HG02970 (cell line): ENCODE measurements around the gene LIPG.

ENCODE experiments used
- ATAC-seq: cut with Tn5 transposase; IDR thresholded peaks from one replicate; pipeline ENCODE4 v1.9.1; 2021; ENCODE audit warnings: mild to moderate bottlenecking, moderate library complexity, moderate number of reproducible peaks; ENCODE audit not compliant: unreplicated experiment, low FRiP score

LIPG gene

DNA sequence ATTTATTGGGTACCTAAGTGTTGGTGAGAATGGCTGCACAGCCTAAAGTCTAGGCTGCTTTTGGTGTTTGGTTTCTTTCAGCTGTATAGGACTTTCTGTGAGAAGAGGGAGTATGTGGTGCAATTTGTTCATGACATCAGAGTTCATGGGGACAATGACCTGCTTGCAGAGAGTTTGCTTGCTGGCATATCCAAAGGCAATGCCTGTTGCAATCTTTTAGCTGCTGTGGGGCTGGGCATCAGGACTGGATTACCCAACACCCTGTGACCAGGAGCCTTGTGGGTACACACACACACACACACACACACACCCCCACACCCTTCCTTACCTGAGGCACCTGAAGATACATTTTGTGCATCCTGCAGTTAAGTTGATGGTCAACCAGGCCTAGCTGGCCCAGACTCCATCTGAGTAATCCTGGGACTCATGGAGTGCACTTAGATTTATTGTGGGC is 68.4 kb downstream of the LIPG start:
- ATAC-seq, result no peak

DNA sequence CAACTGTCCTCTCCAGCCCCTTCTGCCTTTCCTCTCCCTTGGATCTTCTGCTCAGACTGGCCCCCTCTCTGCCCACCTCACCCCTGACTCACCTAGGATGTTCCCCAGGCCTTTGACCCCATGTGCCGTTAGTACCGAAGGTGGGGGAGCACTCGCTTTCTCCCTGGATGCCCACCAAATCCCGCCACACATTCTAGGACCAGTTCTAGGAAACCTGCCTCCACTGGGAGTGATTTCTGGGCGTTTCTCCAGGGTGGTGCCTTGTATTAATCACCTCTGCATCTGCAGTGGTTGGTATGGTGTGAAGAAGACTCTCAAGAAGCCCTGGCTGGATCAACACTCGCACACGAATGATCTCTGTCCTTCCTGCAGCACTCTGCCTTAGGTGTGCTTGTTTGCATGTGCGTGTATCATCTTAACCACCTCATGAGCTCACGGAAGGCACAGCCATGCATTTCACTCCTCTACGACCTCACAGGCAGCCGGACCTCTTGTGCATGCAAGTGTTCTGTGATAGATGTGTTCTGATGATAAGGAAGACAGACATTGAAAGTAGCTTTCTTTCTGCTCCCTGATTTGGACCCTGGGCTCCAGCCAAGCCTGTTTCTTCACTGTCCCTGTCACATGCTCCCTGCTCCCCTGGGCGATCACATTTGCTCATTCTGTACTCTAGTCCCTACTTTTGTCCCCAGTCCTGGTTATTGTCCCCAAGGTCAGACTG is 69.4 kb downstream of the LIPG start:
- no peak for ATAC-seq

DNA sequence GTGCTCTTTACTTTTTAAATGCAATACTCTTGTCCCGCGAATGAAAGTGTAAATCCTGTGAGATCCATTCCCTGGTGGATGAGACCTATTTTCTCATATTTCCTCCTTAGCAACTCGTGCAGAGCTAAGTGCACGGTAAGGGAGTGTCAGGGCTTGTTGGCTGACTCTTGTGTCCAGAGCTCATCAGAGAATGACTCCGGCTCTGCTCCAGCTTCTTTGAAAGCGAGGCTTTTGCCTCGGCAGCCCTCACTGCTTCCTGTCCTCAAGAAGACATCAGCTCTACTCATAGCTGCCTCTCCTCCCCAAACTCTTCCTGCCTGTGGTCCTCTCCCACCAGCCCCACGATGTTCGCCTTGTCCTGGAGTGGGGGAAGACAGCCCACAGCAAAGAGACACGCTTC is 70.7 kb downstream of the LIPG start:
- ATAC-seq, result no peak

DNA sequence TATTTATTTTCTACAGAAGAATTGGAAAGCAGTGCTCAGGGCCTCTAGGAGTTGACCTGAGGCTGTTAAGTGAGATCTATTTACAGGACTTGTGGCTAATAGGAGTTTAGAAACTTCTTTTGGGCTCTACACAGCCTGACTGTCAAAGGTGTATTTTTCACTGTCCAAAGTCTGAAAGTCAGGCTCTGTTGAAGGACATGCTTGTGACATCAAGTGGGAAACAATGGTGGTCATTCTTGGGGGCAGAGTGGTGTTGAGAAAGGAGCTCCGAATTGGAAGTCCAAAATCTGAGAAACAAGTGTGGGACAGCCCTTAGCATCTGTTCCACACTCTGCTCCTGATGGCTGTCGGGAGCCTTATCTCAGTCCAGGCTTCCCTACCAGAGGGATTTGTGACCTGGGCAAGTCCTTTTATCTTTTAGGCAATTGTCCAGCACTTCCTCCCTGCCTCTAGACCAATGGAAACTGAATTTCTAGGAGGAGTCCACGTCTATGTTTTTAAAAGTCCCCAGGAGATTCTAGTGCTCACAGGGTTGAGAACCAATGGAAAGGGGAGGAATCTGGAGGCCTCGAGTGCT is 76.4 kb downstream of the LIPG start:
- no peak for ATAC-seq

DNA sequence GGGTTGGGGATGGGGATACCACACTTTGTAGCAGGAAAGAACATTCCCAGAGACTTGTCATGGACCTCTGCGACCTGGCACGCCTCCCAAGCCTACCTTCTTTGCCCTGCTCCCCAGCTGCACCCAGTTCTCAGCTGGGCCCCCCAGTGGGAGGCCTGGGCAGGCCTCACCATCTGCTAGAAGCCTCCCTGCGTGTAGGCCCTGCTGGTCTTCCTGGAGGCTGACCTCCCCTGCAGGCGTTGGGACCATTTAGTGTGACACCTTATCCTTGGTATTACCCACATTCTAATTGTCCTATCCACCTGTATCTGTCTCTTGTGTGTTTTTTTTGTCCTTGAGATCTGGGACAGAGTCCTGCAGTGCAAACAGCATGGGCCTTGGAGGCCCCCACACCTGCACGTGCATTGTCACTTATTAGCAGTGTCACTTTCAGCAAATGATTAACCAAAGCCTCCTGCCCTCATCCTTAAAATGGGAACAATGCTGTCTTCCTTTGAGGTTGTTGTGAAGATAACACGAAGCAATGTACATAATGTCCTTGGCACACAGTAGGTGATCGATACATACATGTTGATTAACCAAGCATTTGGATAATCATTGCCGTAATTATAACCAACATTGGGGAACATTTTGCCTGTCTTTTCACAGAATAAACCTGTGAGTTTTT is 77.2 kb downstream of the LIPG start:
- ATAC-seq, result no peak

DNA sequence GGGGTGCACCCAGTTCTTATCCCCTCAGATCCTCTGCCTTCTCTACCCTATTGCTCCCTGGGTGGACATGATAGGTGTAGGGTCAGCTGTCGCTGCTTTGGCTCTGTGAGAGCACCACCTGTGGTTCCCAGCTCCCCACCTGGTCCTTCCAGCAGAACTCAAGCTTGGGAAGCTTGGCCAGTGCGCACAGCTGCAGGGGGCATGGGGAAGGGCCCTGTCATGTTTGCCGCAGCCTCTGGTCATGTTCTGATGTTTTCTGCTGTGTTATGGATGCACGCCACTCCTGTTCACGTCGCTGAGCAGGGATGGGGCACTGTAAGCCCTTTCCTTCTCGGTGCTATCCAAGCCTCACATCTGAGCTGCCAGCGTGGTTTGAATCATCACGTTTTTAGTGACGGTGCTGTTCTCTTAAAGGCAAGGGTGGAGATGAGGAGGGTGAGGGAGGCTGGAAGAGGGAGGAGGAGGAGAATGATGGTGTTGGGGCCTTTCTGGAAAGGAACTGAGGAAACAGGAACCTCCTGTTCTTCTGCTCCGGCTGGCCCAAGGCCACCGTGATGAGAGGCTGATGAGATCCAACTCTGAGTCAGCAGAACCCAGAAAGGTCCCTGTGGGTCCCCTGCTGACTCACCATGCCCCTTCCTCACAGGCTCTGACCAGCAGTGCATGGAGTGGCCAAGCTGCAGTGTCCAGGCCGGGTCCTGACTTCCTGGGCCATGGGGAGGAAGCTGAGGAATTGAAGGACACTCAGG is 78.0 kb downstream of the LIPG start:
- ATAC-seq, result no peak

DNA sequence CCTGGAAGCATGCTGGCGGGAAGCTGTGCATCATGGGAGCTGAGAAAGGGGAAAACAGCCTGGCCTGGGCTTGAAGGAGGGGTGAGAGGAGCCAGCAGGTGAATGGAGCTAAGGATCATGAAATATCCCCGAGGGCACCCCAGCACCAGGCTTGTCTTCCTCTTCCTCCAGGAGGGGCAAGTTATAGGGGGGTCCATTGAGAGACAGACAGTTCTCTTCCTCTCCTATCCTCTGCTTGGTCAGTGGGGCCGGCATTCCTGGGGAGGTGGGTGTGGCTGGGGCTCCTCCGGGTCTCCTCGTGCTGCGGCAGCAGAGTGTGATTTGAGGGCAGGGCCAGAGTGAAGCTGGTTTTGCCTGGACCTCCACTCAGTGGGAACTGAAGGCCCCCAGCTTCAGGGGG is 78.9 kb downstream of the LIPG start:
- ATAC-seq, result no peak

DNA sequence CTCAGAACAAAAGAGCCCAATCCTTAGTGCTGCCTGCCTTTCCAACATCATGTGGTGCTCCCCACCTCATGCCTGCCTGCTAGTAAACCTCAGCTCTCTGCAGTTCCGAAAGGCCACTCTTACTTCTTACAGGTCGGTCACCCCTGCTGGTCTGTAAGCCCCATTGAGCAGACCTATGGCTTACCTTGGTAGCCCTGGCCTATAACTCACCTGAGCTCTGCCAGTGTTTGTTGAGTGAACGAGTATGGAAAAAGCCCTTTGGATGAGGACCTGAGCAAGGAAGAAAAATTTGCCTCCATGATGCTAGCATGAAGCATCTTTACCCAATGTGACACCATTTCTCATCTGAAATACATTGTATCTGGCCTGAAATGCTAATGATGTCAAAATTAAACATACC is 83.3 kb downstream of the LIPG start:
- no peak for ATAC-seq

DNA sequence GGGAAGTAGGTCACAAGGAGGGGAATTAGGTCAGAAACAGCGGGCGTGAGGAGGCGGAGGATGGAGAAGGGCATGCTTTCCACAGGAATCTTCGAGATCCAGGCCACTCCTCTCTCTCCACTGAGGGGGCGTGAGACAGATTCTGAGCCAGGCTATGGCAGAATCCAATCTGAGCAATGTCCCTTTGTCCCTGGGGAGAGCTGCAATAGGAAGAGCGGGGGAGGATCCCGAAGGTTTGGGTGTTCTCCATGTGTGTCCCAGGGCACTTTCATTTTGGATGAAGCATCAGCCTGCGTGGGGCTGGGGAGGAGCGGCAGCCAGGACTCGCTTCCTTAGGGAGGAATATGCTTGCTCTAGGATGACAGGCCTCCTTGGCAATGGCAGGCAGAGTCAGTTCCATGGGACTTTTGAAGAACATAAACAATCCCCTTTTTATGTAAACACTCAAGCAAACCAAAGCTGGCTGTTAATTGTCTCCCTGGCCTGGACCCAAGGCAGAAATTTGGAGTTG is 84.0 kb downstream of the LIPG start:
- ATAC-seq, result no peak

DNA sequence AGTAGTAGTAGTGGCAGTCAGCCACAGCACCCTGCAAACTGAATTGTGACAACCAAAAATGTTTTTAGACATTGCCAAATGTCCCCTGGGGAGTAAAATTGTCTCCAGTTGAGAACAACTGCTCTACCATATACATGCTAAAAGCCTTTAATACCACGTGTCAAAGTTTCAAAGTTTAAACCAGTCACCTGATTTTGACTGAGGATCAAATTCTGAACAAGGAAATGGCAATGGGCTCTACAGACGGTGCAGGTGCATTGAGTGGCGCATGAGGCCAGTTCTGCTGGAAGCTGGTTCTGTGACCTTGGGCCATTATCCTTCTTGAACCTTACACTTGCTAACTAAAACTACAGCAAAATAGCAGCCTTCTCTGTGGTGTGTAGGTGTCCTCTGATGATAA is 85.0 kb downstream of the LIPG start:
- no peak for ATAC-seq

DNA sequence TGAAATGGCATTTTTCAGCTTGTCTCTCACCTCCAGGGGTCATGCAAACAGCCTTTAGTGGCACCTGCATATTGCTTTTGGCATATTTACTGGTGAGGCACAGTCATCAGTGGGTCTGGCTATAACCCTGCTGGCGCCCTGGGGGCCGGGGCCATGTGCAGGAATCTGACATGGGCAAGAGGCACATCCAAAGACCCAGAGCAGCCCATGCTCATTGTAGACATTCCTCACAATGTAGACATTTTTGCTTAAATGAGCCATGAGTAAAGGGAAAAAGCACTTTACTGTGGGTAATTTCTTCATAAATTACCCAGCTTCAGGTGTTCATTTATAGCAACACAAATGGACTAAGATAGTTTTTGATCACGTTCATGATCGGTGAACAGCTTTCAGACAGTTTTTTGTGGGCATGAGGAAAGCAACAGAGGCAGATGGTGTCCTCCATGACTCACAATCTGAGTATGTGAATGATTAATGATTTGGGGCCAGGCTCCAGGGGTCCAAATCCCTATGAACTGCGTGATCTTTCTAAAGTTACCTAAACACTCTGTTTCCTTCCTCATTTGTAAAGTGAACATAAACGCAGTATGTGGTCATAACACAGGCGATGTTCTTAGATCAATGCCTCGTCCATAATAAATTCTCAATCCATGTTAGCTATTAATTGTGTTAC is 85.8 kb downstream of the LIPG start:
- no peak for ATAC-seq

DNA sequence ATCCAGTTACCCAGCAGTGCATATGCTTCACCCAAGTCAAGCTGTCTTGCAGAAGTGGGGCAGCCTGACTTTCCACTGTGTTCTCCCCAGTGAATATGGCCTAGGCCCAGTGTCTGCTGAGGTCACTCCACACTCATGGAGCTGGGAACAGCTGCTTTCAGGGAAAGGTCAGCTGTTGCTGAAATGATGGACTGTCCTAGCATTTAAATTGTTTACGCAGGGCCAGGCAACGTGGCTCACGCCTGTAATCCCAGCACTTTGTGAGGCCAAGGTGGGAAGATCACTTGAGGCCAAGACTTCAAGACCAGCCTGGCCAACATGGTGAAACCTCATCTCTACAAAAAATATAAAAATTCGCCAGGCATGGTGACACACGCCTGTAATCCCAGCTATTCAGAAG is 86.5 kb downstream of the LIPG start:
- ATAC-seq, result no peak
